22Rv1 (cell line): ENCODE measurements around the gene VSTM4.

ENCODE experiments used
- CTCF ChIP-seq: fragments of 450-650 bp; IDR thresholded peaks from 2 replicates; pipeline ENCODE4 v1.5.1; 2017; ENCODE audit warnings: mild to moderate bottlenecking
- ZFX ChIP-seq: fragments of 450-650 bp; IDR thresholded peaks from 2 replicates; pipeline ENCODE4 v1.6.1; 2017; ENCODE audit warnings: antibody characterized with exemption, borderline replicate concordance

- no peak for TF ChIP-seq CTCF
- TF ChIP-seq ZFX = no peak
Measured at GRCh38 chr10:49025347-49025983, 89.9 kb downstream of the VSTM4 start.
